Spinal cord (tissue), 10 donors: ENCODE data around the gene MRPS6. TPM values are rescaled to one million over a fixed set of nuclear protein-coding genes. Genes with fewer than 3 reads are reported as not detected.

Experiments used
- DNase-seq, 6 donors: peaks; one replicate each; pipeline versions ENCODE4 v3.0.0 to v3.0.0-alpha.2; 2013 to 2015; ENCODE audit warnings: low spot score in 6 of 6, low read depth in 4 of 6
- H3K27ac ChIP-seq: one replicate; pipeline ENCODE4 v1.5.1; 2013; ENCODE audit warnings: low read depth, low read length, control low read depth
- H3K27me3 ChIP-seq: one replicate; pipeline ENCODE4 v1.6.1; 2013; ENCODE audit warnings: low read length; ENCODE audit not compliant: control insufficient read depth, insufficient read depth
- H3K36me3 ChIP-seq: one replicate; pipeline ENCODE4 v1.6.1; 2013; ENCODE audit warnings: low read length; ENCODE audit not compliant: control insufficient read depth, insufficient read depth
- H3K4me1 ChIP-seq: one replicate; pipeline ENCODE4 v1.6.1; 2013; ENCODE audit warnings: low read length; ENCODE audit not compliant: control insufficient read depth, insufficient read depth
- H3K4me3 ChIP-seq: one replicate; pipeline ENCODE4 v1.5.1; 2013; ENCODE audit warnings: low read depth, low read length, control low read depth
- H3K9me3 ChIP-seq: one replicate; pipeline ENCODE4 v1.6.1; 2013; ENCODE audit warnings: low read length; ENCODE audit not compliant: control insufficient read depth, insufficient read depth
- WGBS: methylation state at CpG from one replicate; pipeline ENCODE4 v1.1.5; 2013; ENCODE audit warnings: missing lambda C conversion rate; ENCODE audit not compliant: insufficient coverage; 5-methylcytosine and 5-hydroxymethylcytosine counted together
- polyA plus RNA-seq, 2 donors: library from polyadenylated mRNA; unstranded; fragments of 120-200 nt; gene quantifications; one replicate each; pipeline ENCODE4 v1.2.1, GENCODE V29; 2013; ENCODE audit not compliant: insufficient read length in 2 of 2
- total RNA-seq, 2 donors: library from RNA; depleted of rRNA in 1 of 2; stranded (reverse); fragments of 120-200 nt in 1 of 2; fragments of >200 nt in 1 of 2; gene quantifications; one replicate each; pipeline versions ENCODE4 v1.2.3 to v1.2.4, GENCODE V29; 2013 to 2014
- donor health status: healthy.

The MRPS6 gene
- total and polyA plus RNA-seq, 4 donors: 30.5 to 111 (median 74.0) TPM

DNA sequence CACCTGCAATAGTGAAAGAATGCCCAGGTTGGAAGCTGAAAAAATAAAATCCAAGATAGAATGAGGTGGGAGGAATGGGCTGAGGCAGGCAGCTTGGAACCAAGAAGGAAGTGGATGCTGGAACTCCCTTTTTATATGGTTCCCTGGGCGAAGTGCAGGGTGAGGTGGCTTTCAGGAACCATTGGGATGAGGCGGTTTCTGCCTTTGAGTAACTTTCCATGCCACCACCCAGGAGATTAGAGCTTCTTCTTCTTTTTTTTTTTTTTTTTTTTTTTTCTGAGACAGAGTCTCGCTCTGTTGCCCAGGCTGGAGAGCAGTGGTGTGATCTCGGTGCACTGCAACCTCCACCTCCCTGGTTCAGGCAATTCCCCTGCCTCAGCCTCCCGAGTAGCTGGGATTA is 17.8 kb upstream of the MRPS6 start:
- DNase-seq: no peak
- Histone ChIP-seq H3K36me3 (no peaks in the 10 kb centered on the region), H3K4me1 (no peaks in the 10 kb centered on the region), H3K27ac (no peak overlapping the region), H3K4me3 (no peak overlapping the region), H3K27me3 (no peaks in the 10 kb centered on the region), H3K9me3 (no peaks in the 10 kb centered on the region)
- 83% methylated on average over 1 of the region's 5 CpGs for WGBS

DNA sequence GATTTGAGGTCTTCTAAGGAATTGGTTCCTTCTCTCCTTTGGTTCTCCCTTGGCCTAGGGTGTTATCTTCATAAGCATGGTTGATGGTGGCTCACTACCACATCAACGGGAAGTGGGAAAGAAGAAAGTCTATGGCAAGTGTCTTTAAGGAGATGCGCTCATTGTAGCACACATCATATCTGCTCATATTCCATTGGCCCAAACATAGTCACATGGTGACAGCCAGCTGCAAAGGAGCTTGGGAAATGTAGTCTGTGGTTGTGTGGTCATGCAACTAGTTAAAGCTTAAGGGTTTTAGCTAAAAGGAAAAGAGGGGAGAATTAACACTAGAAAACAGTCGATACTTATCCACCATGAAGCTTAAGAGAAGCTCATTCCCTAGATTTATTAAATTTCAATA is 11.4 kb upstream of the MRPS6 start:
- WGBS: no CpG with 5 or more reads among the region's 3 CpGs

DNA sequence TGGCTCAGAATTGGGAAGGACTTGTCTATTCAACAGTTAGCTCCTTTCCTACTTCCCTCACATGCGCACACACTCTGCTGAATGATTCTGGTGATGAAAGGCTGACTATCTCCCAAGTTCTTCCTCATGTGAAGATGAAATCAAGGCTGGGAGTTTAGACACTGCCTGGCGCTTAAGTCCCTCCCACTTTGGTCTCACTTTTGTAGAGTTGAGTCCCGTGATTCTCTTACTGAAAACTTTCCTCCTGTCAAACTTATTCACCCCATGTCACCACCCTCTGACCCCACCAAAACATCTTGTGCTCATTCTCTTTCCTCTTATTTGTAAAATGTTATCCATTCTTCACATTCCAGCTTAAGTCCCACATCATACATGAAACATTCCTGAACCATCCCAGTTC is 8.4 kb upstream of the MRPS6 start:
- H3K4me3 ChIP-seq: no peak overlapping the region
- DNase-seq: no peak
- no peaks in the 10 kb centered on the region for H3K9me3 ChIP-seq
- H3K4me1 ChIP-seq: no peaks in the 10 kb centered on the region
- H3K36me3 ChIP-seq: no peaks in the 10 kb centered on the region
- no peak overlapping the region for H3K27ac ChIP-seq
- 83% methylated on average over 2 of the region's 3 CpGs for WGBS
- H3K27me3 ChIP-seq: no peaks in the 10 kb centered on the region

More for the DNA sequence above, 11.4 kb upstream of the MRPS6 start:
- Histone ChIP-seq H3K36me3 (no peaks in the 10 kb centered on the region), H3K4me1 (no peaks in the 10 kb centered on the region), H3K27me3 (no peaks in the 10 kb centered on the region), H3K4me3 (no peak overlapping the region), H3K27ac (no peak overlapping the region), H3K9me3 (no peaks in the 10 kb centered on the region)
- peak in 1 of 6 donors; percentile 26 for DNase-seq

DNA sequence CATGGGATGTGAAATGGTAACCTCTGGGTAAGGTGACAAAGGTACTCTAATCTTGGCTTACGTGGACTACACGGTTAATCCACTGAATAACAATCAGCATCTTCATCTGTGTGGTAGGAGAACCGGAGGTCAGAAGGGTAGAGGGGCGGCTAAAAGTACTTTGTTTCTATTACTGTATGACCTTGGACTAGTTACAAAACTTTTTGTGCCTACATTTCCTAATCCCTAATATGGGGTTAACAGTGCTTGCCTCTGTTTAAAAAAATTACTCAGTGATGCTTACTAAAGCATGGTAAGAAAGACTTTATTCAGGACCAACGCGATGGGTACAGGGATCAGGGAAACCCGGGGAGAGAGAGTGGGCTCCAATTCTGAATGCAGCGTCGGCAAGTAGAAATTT is 1.7 kb upstream of the MRPS6 start:
- WGBS: 38% methylated on average over 5 of the region's 9 CpGs
- H3K9me3 ChIP-seq: no peaks in the 10 kb centered on the region
- H3K27ac ChIP-seq: no peak overlapping the region
- H3K4me3 ChIP-seq: no peak overlapping the region
- no peaks in the 10 kb centered on the region for H3K36me3 ChIP-seq
- peaks cover 9% of the 10 kb centered on the region for H3K4me1 ChIP-seq
- DNase-seq: no peak
- no peaks in the 10 kb centered on the region for H3K27me3 ChIP-seq

DNA sequence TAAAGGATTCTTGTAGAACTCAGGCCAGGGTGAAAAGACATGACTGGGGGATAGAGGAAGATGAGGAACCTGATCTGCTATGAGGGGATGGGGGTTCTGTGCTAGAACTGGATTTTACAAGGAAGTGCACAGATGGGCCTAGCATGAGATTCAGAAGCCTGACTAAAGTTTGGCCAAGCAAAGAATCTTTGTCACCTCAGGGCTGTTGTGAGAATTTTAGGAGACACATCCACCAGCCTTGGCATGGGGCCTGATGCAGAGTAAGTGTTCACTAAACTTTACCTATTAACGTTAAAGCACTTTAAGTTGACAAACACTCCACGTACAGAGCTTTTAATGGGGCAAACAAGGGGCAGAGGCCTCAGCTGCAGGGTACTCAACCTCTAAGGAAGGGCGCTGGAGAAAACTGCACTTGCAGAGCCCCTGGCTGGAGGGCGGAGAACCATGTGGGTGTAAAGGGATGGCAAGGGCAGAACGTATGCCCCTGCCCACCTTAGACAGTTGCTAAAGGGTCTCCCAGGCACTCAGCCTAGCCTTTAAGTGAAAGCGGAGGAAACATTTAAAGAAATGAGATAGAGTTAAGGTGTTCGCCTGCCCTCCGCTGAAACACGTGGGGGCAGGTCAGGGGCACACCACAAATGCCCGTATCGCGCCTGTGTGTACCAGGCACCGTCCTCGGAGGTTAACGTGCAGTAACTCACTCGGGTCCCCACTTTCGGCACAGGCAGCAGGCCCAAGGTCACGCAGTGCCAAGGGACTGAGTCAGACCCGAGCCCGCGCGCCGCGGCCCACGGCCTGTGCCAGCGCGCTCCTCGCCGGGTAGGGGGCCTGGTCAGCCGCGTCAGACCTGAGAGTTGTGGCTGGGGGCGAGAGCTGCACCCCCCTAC is 990 bp upstream of the MRPS6 start:
- Histone ChIP-seq H3K36me3 (no peaks in the 10 kb centered on the region), H3K9me3 (no peaks in the 10 kb centered on the region), H3K27me3 (no peaks in the 10 kb centered on the region), H3K4me3 (peak overlapping the region; percentile 22), H3K27ac (peak overlapping the region; percentile 2), H3K4me1 (peaks cover 9% of the 10 kb centered on the region)
- 36% methylated on average over 31 of the region's 32 CpGs for WGBS
- DNase-seq: peak in 1 of 6 donors; percentile 6

DNA sequence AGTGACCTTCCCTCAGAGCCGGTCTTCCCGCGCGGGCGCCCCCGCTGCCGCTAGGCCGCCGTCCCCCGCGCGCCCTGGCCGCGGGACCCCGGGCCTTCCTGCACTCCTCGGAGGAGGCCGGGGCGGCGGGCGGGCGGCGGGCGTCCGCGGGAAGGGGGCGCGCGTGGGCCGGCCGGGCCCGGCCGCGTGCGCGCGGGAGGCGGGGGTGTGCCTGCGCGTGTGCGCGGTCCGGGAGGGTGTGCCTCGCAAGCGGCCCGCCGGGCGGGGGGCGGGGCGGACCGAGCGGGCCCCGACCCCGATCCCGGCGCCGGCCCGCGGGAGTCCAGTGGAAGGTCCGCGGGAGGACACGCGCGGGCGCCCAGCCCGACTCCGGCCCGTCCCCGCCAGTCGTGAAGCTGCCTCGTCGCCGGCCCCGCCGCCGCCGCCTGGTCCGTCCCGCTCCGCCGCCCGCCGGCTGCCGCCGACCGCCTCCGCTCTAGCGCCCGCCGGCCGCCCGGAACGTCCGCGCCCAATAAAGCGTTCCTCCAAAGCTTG is 438 bp downstream of the MRPS6 start:
- Histone ChIP-seq H3K4me1 (peaks cover 9% of the 10 kb centered on the region), H3K36me3 (no peaks in the 10 kb centered on the region), H3K4me3 (peak overlapping the region; percentile 63), H3K27ac (peak overlapping the region; percentile 67), H3K27me3 (no peaks in the 10 kb centered on the region), H3K9me3 (no peaks in the 10 kb centered on the region)
- under 1% methylated on average over 95 of the region's 95 CpGs for WGBS
- DNase-seq: peak in 1 of 6 donors; percentile 20

DNA sequence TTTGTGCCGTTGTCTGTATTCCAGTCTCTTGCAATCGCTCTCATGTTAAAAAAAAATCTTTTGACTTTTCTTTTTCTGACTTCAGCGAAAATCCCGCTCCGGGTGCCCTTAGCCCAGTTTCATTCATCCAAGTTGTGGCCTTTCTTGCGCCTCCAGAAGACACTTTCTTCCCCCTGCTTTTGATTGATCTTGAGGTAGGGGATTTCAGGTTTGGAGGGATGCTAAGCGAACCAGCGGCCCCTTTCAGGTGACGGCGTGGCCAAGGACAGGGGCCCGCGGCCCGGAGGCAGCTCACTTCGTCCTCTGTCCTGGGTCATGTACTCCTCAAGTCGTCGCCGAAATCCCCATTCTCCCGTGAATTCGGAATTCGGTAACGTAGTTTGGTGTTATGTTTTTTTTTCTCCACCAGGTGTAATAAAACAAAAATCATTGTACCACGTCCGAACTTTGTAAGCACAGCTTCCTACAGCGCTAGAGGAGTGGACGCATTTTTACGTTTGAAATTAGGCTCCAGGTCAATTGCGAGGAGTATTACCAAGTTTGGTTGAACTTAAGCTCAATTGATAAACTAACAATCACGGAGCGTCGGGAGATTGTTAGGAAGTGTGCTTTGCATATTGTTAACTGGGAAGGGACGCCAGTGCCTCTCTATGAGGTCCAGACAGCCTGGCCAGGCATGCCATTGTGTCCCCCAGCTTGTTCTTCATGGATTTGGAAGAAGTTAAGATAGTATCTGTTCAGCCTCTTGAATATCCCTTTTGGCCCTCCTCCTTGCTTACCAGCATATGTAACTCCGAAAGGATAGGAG is 1.1 kb downstream of the MRPS6 start:
- no peaks in the 10 kb centered on the region for H3K27me3 ChIP-seq
- no peaks in the 10 kb centered on the region for H3K36me3 ChIP-seq
- no peak overlapping the region for H3K27ac ChIP-seq
- WGBS: 3% methylated on average over 20 of the region's 32 CpGs
- peaks cover 9% of the 10 kb centered on the region for H3K4me1 ChIP-seq
- no peaks in the 10 kb centered on the region for H3K9me3 ChIP-seq
- peak overlapping the region; percentile 61 for H3K4me3 ChIP-seq
- DNase-seq: peak in 2 of 6 donors; percentile 15 to 36

GRCh38 chr21:34075091-34075425 is 1.7 kb downstream of the MRPS6 start:
- Histone ChIP-seq H3K27ac (no peak overlapping the region), H3K4me3 (peak overlapping the region; percentile 61), H3K4me1 (peaks cover 9% of the 10 kb centered on the region), H3K36me3 (no peaks in the 10 kb centered on the region), H3K27me3 (no peaks in the 10 kb centered on the region), H3K9me3 (no peaks in the 10 kb centered on the region)
- no CpG with 5 or more reads among the region's 2 CpGs for WGBS
- no peak for DNase-seq

DNA sequence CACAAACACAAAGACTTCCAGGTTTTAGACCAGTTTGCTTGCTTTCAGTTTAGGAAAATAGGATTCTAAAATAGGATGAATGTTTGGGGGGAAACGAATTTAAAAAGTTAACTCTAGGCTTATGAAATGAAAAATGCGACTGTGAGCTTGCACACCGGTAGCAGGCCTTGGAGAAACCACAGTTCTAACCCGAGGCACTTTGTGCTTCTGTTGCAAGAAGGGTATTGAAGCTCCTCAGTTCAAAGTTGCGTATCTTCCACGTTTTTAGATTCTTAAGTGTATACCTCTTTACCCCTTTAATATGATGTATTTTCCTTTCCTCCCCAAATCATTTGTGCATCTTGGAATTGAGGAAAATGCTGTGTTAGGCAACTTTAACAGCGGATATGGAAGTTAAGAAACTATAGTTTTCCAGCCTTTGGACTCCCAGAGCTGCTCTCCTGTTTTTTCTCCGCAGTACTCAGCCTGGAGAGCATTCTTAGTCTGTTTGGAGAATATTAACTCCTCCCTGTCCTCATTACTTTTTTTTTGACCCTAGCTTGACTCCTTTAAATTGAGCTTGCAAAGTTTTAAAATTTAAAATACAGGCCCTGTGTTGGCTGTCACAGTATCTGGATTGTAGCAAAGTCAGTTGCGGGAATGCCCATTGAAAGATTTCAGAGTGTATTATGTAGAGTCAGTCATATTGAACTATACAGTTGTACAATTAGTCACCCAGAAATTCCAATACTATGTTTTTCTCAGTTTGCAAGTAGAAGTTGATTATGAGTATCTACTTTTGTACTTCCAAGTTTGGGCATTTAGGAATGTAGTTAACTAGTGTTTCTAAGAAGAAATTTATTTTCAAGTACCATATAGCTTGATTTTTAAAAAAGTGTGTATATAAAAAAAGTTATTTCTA is 2.6 kb downstream of the MRPS6 start:
- H3K27me3 ChIP-seq: no peaks in the 10 kb centered on the region
- peak overlapping the region; percentile 6 for H3K4me3 ChIP-seq
- H3K4me1 ChIP-seq: peaks cover 9% of the 10 kb centered on the region
- no peaks in the 10 kb centered on the region for H3K36me3 ChIP-seq
- H3K27ac ChIP-seq: no peak overlapping the region
- no peak for DNase-seq
- WGBS: 60% methylated on average over 1 of the region's 9 CpGs
- no peaks in the 10 kb centered on the region for H3K9me3 ChIP-seq
